ENCODE measurements around the gene DET1.
A peak's percentile ranks its signal among the peaks of the same experiment; 100 is the strongest.

The DET1 gene

GRCh38 chr15:88511161-88511560 is 35.3 kb downstream of the DET1 start:
- FAIRE-seq = no peak
- DNase-seq (ENCODE audit: insufficient read length) = no peak
- TF ChIP-seq POLR2AphosphoS5 (IDR thresholded peaks at IDR 0.05; ENCODE audit: low read depth, low read length) (no peak), TAF1 (IDR thresholded peaks at IDR 0.05; ENCODE audit: borderline replicate concordance, low read depth, low read length) (no peak), POLR2A (IDR thresholded peaks at IDR 0.05; ENCODE audit: low read depth, low read length) (no peak)

- DNase-seq (ENCODE audit: insufficient read length) = no peak
- no peak for TF ChIP-seq POLR2A (IDR thresholded peaks at IDR 0.05; ENCODE audit: low read depth, low read length)
- no peak for TF ChIP-seq TAF1 (IDR thresholded peaks at IDR 0.05; ENCODE audit: borderline replicate concordance, low read depth, low read length)
- TF ChIP-seq POLR2AphosphoS5 (IDR thresholded peaks at IDR 0.05; ENCODE audit: low read depth, low read length) = no peak
- no peak for FAIRE-seq
These were observed 36.5 kb downstream of the DET1 start for GRCh38 chr15:88509964-88510363.

- DNase-seq (ENCODE audit: insufficient read length) (no peak), FAIRE-seq (peak; percentile 51)
- TF ChIP-seq POLR2AphosphoS5 (IDR thresholded peaks at IDR 0.05; ENCODE audit: low read depth, low read length) = no peak
- TF ChIP-seq POLR2A (IDR thresholded peaks at IDR 0.05; ENCODE audit: low read depth, low read length) = no peak
- TF ChIP-seq TAF1 (IDR thresholded peaks at IDR 0.05; ENCODE audit: borderline replicate concordance, low read depth, low read length) = no peak
These were observed 37.2 kb downstream of the DET1 start for GRCh38 chr15:88509321-88509720.

GRCh38 chr15:88506628-88507027 is 39.9 kb downstream of the DET1 start:
- no peak for FAIRE-seq
- TF ChIP-seq POLR2AphosphoS5 (IDR thresholded peaks at IDR 0.05; ENCODE audit: low read depth, low read length) (no peak), POLR2A (IDR thresholded peaks at IDR 0.05; ENCODE audit: low read depth, low read length) (no peak), TAF1 (IDR thresholded peaks at IDR 0.05; ENCODE audit: borderline replicate concordance, low read depth, low read length) (no peak)
- no peak for DNase-seq (ENCODE audit: insufficient read length)

GRCh38 chr15:88505721-88506120 is 40.8 kb downstream of the DET1 start:
- TF ChIP-seq TAF1 (IDR thresholded peaks at IDR 0.05; ENCODE audit: borderline replicate concordance, low read depth, low read length) (no peak), POLR2A (IDR thresholded peaks at IDR 0.05; ENCODE audit: low read depth, low read length) (no peak), POLR2AphosphoS5 (IDR thresholded peaks at IDR 0.05; ENCODE audit: low read depth, low read length) (no peak)
- no peak for DNase-seq (ENCODE audit: insufficient read length)
- no peak for FAIRE-seq

GRCh38 chr15:88504445-88504844 is 42.0 kb downstream of the DET1 start:
- DNase-seq (ENCODE audit: insufficient read length) = no peak
- no peak for FAIRE-seq
- TF ChIP-seq POLR2AphosphoS5 (IDR thresholded peaks at IDR 0.05; ENCODE audit: low read depth, low read length) (no peak), TAF1 (IDR thresholded peaks at IDR 0.05; ENCODE audit: borderline replicate concordance, low read depth, low read length) (no peak), POLR2A (IDR thresholded peaks at IDR 0.05; ENCODE audit: low read depth, low read length) (no peak)

GRCh38 chr15:88498996-88499395 is 47.5 kb downstream of the DET1 start:
- TF ChIP-seq POLR2A (IDR thresholded peaks at IDR 0.05; ENCODE audit: low read depth, low read length) (no peak), POLR2AphosphoS5 (IDR thresholded peaks at IDR 0.05; ENCODE audit: low read depth, low read length) (no peak), TAF1 (IDR thresholded peaks at IDR 0.05; ENCODE audit: borderline replicate concordance, low read depth, low read length) (no peak)
- DNase-seq (ENCODE audit: insufficient read length) (no peak), FAIRE-seq (no peak)

GRCh38 chr15:88497109-88497765 is 49.2 kb downstream of the DET1 start:
- TF ChIP-seq POLR2AphosphoS5 (IDR thresholded peaks at IDR 0.05; ENCODE audit: low read depth, low read length) = no peak
- no peak for TF ChIP-seq TAF1 (IDR thresholded peaks at IDR 0.05; ENCODE audit: borderline replicate concordance, low read depth, low read length)
- TF ChIP-seq POLR2A (IDR thresholded peaks at IDR 0.05; ENCODE audit: low read depth, low read length) = no peak
- FAIRE-seq (no peak), DNase-seq (ENCODE audit: insufficient read length) (no peak)

- no peak for FAIRE-seq
- no peak for DNase-seq (ENCODE audit: insufficient read length)
- TF ChIP-seq POLR2A (IDR thresholded peaks at IDR 0.05; ENCODE audit: low read depth, low read length) = no peak
- no peak for TF ChIP-seq TAF1 (IDR thresholded peaks at IDR 0.05; ENCODE audit: borderline replicate concordance, low read depth, low read length)
- TF ChIP-seq POLR2AphosphoS5 (IDR thresholded peaks at IDR 0.05; ENCODE audit: low read depth, low read length) = no peak
These were observed 52.6 kb downstream of the DET1 start for GRCh38 chr15:88493844-88494243.

GRCh38 chr15:88491158-88491557 is 55.3 kb downstream of the DET1 start:
- FAIRE-seq (no peak), DNase-seq (ENCODE audit: insufficient read length) (no peak)
- TF ChIP-seq TAF1 (IDR thresholded peaks at IDR 0.05; ENCODE audit: borderline replicate concordance, low read depth, low read length) (no peak), POLR2AphosphoS5 (IDR thresholded peaks at IDR 0.05; ENCODE audit: low read depth, low read length) (no peak), POLR2A (IDR thresholded peaks at IDR 0.05; ENCODE audit: low read depth, low read length) (no peak)

- FAIRE-seq (no peak), DNase-seq (ENCODE audit: insufficient read length) (no peak)
These were observed 56.4 kb downstream of the DET1 start for GRCh38 chr15:88490036-88490435.

GRCh38 chr15:88489321-88489720 is 57.2 kb downstream of the DET1 start:
- FAIRE-seq (no peak), DNase-seq (ENCODE audit: insufficient read length) (no peak)
- TF ChIP-seq POLR2A (IDR thresholded peaks at IDR 0.05; ENCODE audit: low read depth, low read length) (no peak), TAF1 (IDR thresholded peaks at IDR 0.05; ENCODE audit: borderline replicate concordance, low read depth, low read length) (no peak), POLR2AphosphoS5 (IDR thresholded peaks at IDR 0.05; ENCODE audit: low read depth, low read length) (no peak)

More at GRCh38 chr15:88490036-88490435, 56.4 kb downstream of the DET1 start:
- no peak for TF ChIP-seq TAF1 (IDR thresholded peaks at IDR 0.05; ENCODE audit: borderline replicate concordance, low read depth, low read length)

Data from GM12892 (cell line).